Mucosa of descending colon (tissue), 3 donors: ENCODE results near the gene ZNF684. TPM values are rescaled to one million over a fixed set of nuclear protein-coding genes. Genes with fewer than 3 reads are reported as not detected.
"Not testable (repeated sequence)": the region's sequence is repeated elsewhere in the genome, so short reads cannot be mapped to it uniquely, and the experiment has no call there.

Source experiments
- ATAC-seq: fragments of 200-7000 bp; cut with Tn5 transposase; one replicate; pipeline ENCODE4 v1.9.1; 2020; ENCODE audit warnings: mild to moderate bottlenecking, moderate library complexity
- DNase-seq, 3 donors: peaks; one replicate each; pipeline ENCODE4 v3.0.0-alpha.2; 2020
- H3K36me3 ChIP-seq: fragments of 200-600 bp; one replicate; pipeline ENCODE4 v1.8.0; 2021; ENCODE audit warnings: low read depth, mild to moderate bottlenecking
- H3K4me1 ChIP-seq: fragments of 200-600 bp; one replicate; pipeline ENCODE4 v1.8.0; 2021; ENCODE audit warnings: low read depth, mild to moderate bottlenecking
- H3K4me3 ChIP-seq: fragments of 200-600 bp; one replicate; pipeline ENCODE4 v1.8.0; 2021; ENCODE audit warnings: mild to moderate bottlenecking
- H3K9me3 ChIP-seq: fragments of 200-600 bp; one replicate; pipeline ENCODE4 v1.8.0; 2021; ENCODE audit warnings: mild to moderate bottlenecking
- intact Hi-C, 2 donors: fragments of 100-400 bp; cut with DNase I in 1 of 2; cut with micrococcal nuclease in 1 of 2; formaldehyde crosslinking; loops; one replicate each; pipeline versions ENCODE4 v1.11.0 to v1.11.1; 2022; cut with DNase I, micrococcal nuclease
- total RNA-seq, 3 donors: library from RNA; stranded (reverse); fragmentation: NEBNext Ultra II Directional in 2 of 3; extraction: Animal tissue kit (Norgen Biotek cat#: 25700) in 2 of 3; gene quantifications; one replicate each; pipeline versions ENCODE4 v1.2.1 to v1.2.4, GENCODE V29; 2021 to 2023
- TF ChIP-seq, protein P1 (sequence below): fragments of 200-600 bp; IDR thresholded peaks from one replicate; pipeline ENCODE4 v1.8.0; 2022; ENCODE audit warnings: antibody characterized with exemption, mild to moderate bottlenecking
- donor health status: DM: no; HTN: no; CAD: no; lungs with moderate emphysema.
- donor health status: DM: no; HTN: no; CAD: no.
- donor health status: DM: no; HTN: yes; CAD: no.

The ZNF684 gene
- total RNA-seq, 3 donors from 2014 or later = 5.1 to 6.7 (median 6.1) TPM

DNA sequence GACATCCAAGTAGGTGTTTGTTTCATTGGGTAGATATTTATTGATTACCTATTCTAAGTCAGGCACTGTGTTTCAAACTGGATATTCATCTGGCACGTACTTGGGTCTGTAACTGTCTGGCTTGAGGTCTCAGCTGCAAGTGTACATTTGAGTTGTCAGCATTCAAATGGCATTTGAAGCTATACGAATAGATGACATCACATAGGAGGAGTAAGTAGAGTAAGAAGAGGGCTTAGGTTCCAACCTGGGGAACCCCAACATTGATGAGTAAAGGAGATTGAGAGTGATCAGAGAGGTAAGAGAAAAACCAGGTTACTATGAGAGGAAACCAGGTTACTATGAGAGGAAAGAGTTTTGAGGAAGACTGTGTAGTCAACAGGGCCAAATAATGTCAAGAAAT lies 30.7 kb downstream of the ZNF684 start:
- TF ChIP-seq, protein P1, sequence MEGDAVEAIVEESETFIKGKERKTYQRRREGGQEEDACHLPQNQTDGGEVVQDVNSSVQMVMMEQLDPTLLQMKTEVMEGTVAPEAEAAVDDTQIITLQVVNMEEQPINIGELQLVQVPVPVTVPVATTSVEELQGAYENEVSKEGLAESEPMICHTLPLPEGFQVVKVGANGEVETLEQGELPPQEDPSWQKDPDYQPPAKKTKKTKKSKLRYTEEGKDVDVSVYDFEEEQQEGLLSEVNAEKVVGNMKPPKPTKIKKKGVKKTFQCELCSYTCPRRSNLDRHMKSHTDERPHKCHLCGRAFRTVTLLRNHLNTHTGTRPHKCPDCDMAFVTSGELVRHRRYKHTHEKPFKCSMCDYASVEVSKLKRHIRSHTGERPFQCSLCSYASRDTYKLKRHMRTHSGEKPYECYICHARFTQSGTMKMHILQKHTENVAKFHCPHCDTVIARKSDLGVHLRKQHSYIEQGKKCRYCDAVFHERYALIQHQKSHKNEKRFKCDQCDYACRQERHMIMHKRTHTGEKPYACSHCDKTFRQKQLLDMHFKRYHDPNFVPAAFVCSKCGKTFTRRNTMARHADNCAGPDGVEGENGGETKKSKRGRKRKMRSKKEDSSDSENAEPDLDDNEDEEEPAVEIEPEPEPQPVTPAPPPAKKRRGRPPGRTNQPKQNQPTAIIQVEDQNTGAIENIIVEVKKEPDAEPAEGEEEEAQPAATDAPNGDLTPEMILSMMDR = no peak
- no peak for DNase-seq
- intact Hi-C loops = no loop called here
- Histone ChIP-seq H3K4me3 (no peak overlapping the region), H3K9me3 (no peaks in the 10 kb centered on the region), H3K36me3 (no peaks in the 10 kb centered on the region), H3K4me1 (no peaks in the 10 kb centered on the region)
- ATAC-seq = no peak

DNA sequence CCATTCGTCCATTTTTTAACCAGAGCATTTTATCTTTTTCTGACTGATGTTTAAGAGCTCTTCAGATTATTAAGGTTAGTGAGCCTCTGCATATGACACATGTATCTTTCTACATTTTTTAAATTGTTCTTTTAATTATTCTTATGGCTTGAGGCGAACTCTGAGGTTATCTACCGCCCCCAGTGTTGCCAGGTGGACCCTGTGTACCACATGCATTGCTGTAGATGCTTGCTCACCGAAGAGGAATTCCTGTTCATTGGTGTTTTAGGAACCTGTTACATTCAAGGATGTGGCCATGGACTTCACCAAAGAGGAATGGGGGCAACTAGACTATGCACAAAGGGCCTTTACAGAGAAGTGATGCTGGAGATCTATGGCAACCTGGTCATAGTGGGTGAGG lies 31.8 kb downstream of the ZNF684 start:
- Histone ChIP-seq H3K36me3 (no peaks in the 10 kb centered on the region), H3K4me1 (no peaks in the 10 kb centered on the region), H3K4me3 (no peak overlapping the region), H3K9me3 (no peaks in the 10 kb centered on the region)
- intact Hi-C loops = no loop called here
- TF ChIP-seq, protein P1 = no peak
- ATAC-seq = no peak
- no peak for DNase-seq

DNA sequence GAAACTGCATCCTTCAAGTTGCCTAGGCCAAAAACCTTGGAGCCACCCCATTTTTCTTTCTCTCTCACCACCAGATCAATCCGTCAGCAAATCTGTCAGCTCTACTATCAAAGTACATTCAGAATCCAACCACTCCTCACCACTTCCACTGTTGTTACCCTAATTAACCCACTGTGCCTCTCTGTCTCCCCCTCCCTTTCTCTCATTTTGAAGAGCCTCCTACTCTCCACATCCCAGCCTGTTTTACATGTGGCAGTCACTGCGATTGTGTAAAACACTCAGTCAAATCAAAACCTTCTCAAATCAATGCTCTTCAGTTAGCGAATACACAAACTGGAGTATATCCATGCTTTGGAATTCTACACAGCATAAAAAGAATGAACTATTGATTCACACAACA lies 33.1 kb downstream of the ZNF684 start:
- Histone ChIP-seq H3K36me3 (no peaks in the 10 kb centered on the region), H3K4me1 (no peaks in the 10 kb centered on the region), H3K9me3 (no peaks in the 10 kb centered on the region), H3K4me3 (no peak overlapping the region)
- intact Hi-C loops = no loop called here
- TF ChIP-seq, protein P1 = no peak
- ATAC-seq (no peak), DNase-seq (no peak)

DNA sequence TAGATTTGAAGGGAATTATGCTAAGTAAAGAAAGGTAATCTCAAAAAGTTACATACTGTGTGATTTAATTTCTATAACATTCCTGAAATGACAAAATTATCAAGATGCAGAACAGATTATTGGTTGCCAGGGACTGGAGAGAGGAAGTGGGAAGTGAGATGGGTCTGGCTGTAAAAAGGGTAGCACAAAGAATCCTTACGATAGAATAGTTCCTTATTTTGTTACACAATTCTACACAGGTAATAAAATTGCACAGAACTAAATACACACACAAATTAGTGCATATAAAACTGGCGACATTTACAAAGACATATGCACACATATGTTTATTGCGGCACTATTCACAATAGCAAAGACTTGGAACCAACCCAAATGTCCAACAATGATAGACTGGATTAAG lies 33.5 kb downstream of the ZNF684 start:
- TF ChIP-seq, protein P1 = no peak
- ATAC-seq = peak; percentile 64
- H3K9me3 ChIP-seq = no peaks in the 10 kb centered on the region

DNA sequence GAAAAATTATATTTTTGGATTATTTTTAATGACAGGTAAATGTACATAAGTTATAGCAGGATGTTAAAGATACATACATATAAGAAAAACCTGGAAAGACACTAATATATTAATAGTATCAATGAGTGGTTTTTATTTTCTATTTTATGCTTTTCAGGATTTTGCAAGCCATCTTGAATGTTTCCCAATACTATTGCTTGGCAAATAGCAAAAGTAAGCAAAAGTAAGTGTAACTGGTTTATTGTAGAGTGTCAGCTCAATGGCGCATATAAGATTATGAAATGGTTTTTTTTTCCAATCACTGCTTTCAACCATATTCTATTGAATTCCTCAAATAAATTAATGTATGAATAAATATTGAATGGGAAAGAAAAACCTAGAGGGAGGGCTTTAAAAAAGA lies 36.4 kb downstream of the ZNF684 start:
- TF ChIP-seq, protein P1 = no peak
- no peaks in the 10 kb centered on the region for H3K36me3 ChIP-seq
- DNase-seq = no peak
- H3K9me3 ChIP-seq = no peaks in the 10 kb centered on the region
- intact Hi-C loops = no loop called here
- ATAC-seq = no peak
- H3K4me1 ChIP-seq = no peaks in the 10 kb centered on the region
- no peak overlapping the region for H3K4me3 ChIP-seq

More for the DNA sequence above, 33.5 kb downstream of the ZNF684 start:
- no peak overlapping the region for H3K4me3 ChIP-seq
- intact Hi-C loops = no loop called here
- H3K36me3 ChIP-seq = no peaks in the 10 kb centered on the region
- H3K4me1 ChIP-seq = no peaks in the 10 kb centered on the region
- DNase-seq = no peak

DNA sequence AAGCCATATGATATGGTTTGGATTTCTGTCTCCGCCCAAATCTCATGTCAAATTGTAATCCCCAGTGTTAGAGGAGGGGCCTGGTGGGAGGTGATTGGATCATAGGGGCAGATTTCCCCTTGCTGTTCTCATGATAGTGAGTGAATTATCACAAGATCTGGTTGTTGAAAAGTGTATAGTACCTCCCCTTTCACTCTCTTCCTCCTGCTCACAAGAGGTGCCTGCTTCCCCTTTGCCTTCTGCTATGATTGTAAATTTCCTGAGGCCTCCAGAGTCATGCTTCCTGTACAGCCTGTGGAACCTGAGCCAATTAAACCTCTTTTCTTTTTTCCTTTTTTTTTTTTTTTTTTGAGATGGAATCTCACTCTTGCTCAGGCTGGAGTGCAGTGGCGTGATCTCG lies 43.4 kb downstream of the ZNF684 start:
- intact Hi-C loops, DNase-seq, ATAC-seq: not testable (repeated sequence)

More for the DNA sequence above, 43.4 kb downstream of the ZNF684 start:
- H3K9me3 ChIP-seq, H3K4me3 ChIP-seq, H3K36me3 ChIP-seq, H3K4me1 ChIP-seq: not testable (repeated sequence)
